Liver (tissue), 3 donors: ENCODE results near the gene AIDA.

Source experiments
- CTCF ChIP-seq: fragments of 150-350 bp; IDR thresholded peaks from 2 replicates; pipeline ENCODE4 v1.5.1; 2017; ENCODE audit warnings: improper control_type of control experiment, low read depth, low read length; ENCODE audit not compliant: missing input control
- EGR1 ChIP-seq, 2 donors: IDR thresholded peaks; 2 replicates each; pipeline ENCODE4 v1.6.1; 2016 to 2018; ENCODE audit warnings: antibody characterized with exemption in 2 of 2, low read depth in 2 of 2
- GABPA ChIP-seq, 2 donors: IDR thresholded peaks in 1 of 2; conservative IDR thresholded peaks in 1 of 2; 2 replicates each; pipeline ENCODE4 v1.6.1; 2016; ENCODE audit warnings: antibody characterized with exemption in 2 of 2, mild to moderate bottlenecking in 1 of 2, moderate library complexity in 1 of 2
- JUND ChIP-seq, 2 donors: IDR thresholded peaks; 2 replicates each; pipeline ENCODE4 v1.6.1; 2016; ENCODE audit warnings: antibody characterized with exemption in 2 of 2
- MAX ChIP-seq: IDR thresholded peaks from 2 replicates; pipeline ENCODE4 v1.6.1; 2016; ENCODE audit warnings: antibody characterized with exemption
- RAD21 ChIP-seq, 2 donors: IDR thresholded peaks; 2 replicates each; pipeline ENCODE4 v1.6.1; 2016; ENCODE audit warnings: antibody characterized with exemption in 2 of 2, mild to moderate bottlenecking in 2 of 2
- REST ChIP-seq: IDR thresholded peaks from 2 replicates; pipeline ENCODE4 v1.6.1; 2016; ENCODE audit warnings: antibody characterized with exemption, mild to moderate bottlenecking
- RXRA ChIP-seq, 2 donors: IDR thresholded peaks; 2 replicates each; pipeline ENCODE4 v1.6.1; 2017 to 2018; ENCODE audit warnings: antibody characterized with exemption in 2 of 2, mild to moderate bottlenecking in 1 of 2
- SP1 ChIP-seq: IDR thresholded peaks from 2 replicates; pipeline ENCODE4 v1.6.1; 2018; ENCODE audit warnings: antibody characterized with exemption, mild to moderate bottlenecking
- TAF1 ChIP-seq: conservative IDR thresholded peaks from 2 replicates; pipeline ENCODE4 v1.6.1; 2016; ENCODE audit warnings: antibody characterized with exemption, mild to moderate bottlenecking
- YY1 ChIP-seq: IDR thresholded peaks from 2 replicates; pipeline ENCODE4 v1.6.1; 2016; ENCODE audit warnings: antibody characterized with exemption, mild to moderate bottlenecking
- TF ChIP-seq, protein P1 (sequence below): IDR thresholded peaks from 2 replicates; pipeline ENCODE4 v1.6.1; 2016; ENCODE audit warnings: antibody characterized with exemption
- donor health status: healthy.
- donor health status: healthy.

- TF ChIP-seq CTCF (no peak), GABPA (IDR thresholded peaks at IDR 0.05 in 1 of 2, conservative IDR thresholded peaks at IDR 0.05 in 1 of 2) (no peak), YY1 (no peak), TAF1 (no peak), MAX (no peak), RXRA (IDR thresholded peaks at IDR 0.05) (no peak), RAD21 (IDR thresholded peaks at IDR 0.05) (no peak), JUND (IDR thresholded peaks at IDR 0.05) (no peak), EGR1 (IDR thresholded peaks at IDR 0.05; ENCODE audit: low read depth in 2 of 2) (no peak), REST (no peak), SP1 (no peak)
- TF ChIP-seq, protein P1, sequence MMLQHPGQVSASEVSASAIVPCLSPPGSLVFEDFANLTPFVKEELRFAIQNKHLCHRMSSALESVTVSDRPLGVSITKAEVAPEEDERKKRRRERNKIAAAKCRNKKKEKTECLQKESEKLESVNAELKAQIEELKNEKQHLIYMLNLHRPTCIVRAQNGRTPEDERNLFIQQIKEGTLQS = no peak
These were observed 45.5 kb upstream of the AIDA start for GRCh38 chr1:222757646-222758268.
